SU-DHL-6 (cell line): ENCODE measurements around the gene LONRF2.

Experiments
- EZH2phosphoT487 ChIP-seq: fragments of 200-600 bp; sonication (generic), shearing (Covaris generic); conservative IDR thresholded peaks from 2 replicates; pipeline ENCODE4 v1.6.1; 2018; ENCODE audit warnings: mild to moderate bottlenecking, antibody characterized with exemption, low read length, moderate library complexity, mixed read lengths
- TF ChIP-seq, protein P1 (sequence below): fragments of 200-600 bp; sonication (generic); IDR thresholded peaks from one replicate; pipeline ENCODE4 v1.5.1; 2017; ENCODE audit warnings: antibody characterized with exemption, mild to moderate bottlenecking, low read length, moderate library complexity; ENCODE audit not compliant: insufficient read depth, poor library complexity, severe bottlenecking

DNA sequence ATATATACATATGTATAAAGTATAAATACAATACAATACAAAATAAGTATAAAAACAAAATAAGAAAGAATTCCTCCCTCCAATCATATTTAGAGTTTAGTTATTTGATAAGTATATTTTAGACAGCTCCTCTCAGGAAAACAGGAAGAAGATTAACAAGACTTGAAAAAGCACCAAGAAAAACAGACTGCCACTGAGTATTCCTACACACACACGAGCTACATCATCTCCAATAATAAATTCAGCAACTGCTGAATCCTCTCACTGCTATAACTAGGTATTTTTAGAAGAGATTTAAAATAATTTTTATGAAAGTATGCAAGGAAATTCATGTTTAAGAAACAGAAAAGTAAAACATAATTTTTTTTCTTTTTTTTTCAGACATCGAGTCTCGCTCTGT is 13.0 kb downstream of the LONRF2 start:
- TF ChIP-seq, protein P1, sequence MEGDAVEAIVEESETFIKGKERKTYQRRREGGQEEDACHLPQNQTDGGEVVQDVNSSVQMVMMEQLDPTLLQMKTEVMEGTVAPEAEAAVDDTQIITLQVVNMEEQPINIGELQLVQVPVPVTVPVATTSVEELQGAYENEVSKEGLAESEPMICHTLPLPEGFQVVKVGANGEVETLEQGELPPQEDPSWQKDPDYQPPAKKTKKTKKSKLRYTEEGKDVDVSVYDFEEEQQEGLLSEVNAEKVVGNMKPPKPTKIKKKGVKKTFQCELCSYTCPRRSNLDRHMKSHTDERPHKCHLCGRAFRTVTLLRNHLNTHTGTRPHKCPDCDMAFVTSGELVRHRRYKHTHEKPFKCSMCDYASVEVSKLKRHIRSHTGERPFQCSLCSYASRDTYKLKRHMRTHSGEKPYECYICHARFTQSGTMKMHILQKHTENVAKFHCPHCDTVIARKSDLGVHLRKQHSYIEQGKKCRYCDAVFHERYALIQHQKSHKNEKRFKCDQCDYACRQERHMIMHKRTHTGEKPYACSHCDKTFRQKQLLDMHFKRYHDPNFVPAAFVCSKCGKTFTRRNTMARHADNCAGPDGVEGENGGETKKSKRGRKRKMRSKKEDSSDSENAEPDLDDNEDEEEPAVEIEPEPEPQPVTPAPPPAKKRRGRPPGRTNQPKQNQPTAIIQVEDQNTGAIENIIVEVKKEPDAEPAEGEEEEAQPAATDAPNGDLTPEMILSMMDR = no peak
- no peak for TF ChIP-seq EZH2phosphoT487
